OCI-LY3 (cell line): ENCODE measurements around the gene HDAC3.
A peak's percentile ranks its signal among the peaks of the same experiment; 100 is the strongest.

ENCODE experiments used
- H2AFZ ChIP-seq: fragments of 200-600, 300-600 bp; shearing (Covaris generic); 2 replicates; pipeline ENCODE4 v1.6.0; 2014; ENCODE audit warnings: antibody characterized with exemption, low read depth, low read length
- H3K27ac ChIP-seq: fragments of 200-600, 300-600 bp; sonication (generic); 2 replicates; pipeline ENCODE4 v1.5.1; 2014; ENCODE audit warnings: mild to moderate bottlenecking, low read length, moderate library complexity, mixed read lengths
- H3K27me3 ChIP-seq: fragments of 200-600, 300-600 bp; sonication (generic); 2 replicates; pipeline ENCODE4 v1.6.1; 2014; ENCODE audit warnings: low read depth, low read length, mixed read lengths
- H3K36me3 ChIP-seq: fragments of 200-600, 300-600 bp; sonication (generic); replicated peaks from 2 replicates; pipeline ENCODE3; 2014; ENCODE audit warnings: low read depth, low read length, mixed read lengths
- H3K4me1 ChIP-seq: fragments of 300-600, 200-600 bp; sonication (generic); 2 replicates; pipeline ENCODE4 v1.6.1; 2014; ENCODE audit warnings: low read length, mixed read lengths
- H3K4me2 ChIP-seq: fragments of 200-600, 300-600 bp; sonication (generic); 2 replicates; pipeline ENCODE4 v1.6.1; 2014; ENCODE audit warnings: low read length, mixed read lengths
- H3K4me3 ChIP-seq: fragments of 300-600, 200-600 bp; sonication (generic); 2 replicates; pipeline ENCODE4 v1.5.1; 2014; ENCODE audit warnings: antibody characterized with exemption, mild to moderate bottlenecking, low read length, moderate library complexity
- H3K79me2 ChIP-seq: fragments of 300-600, 200-600 bp; shearing (Covaris generic); 2 replicates; pipeline ENCODE4 v1.6.1; 2014; ENCODE audit warnings: mild to moderate bottlenecking, low read length, mixed read lengths
- H3K9ac ChIP-seq: fragments of 300-600, 200-600 bp; shearing (Covaris generic); 2 replicates; pipeline ENCODE4 v1.6.0; 2014; ENCODE audit warnings: mild to moderate bottlenecking, low read length, moderate library complexity
- H3K9me3 ChIP-seq: fragments of 200-600, 300-600 bp; shearing (Covaris generic); 2 replicates; pipeline ENCODE4 v1.6.1; 2014; ENCODE audit warnings: low read length, mixed read lengths; ENCODE audit not compliant: insufficient read depth
- H4K20me1 ChIP-seq: fragments of 200-600, 300-600 bp; sonication (generic); 2 replicates; pipeline ENCODE4 v1.6.1; 2016; ENCODE audit warnings: low read length, mixed read lengths; ENCODE audit not compliant: insufficient read depth
- CTCF ChIP-seq: fragments of 200-600, 300-600 bp; sonication (generic); IDR thresholded peaks from 2 replicates; pipeline ENCODE4 v1.5.1; 2014; ENCODE audit warnings: antibody characterized with exemption, low read length, low read depth
- EZH2phosphoT487 ChIP-seq: fragments of 200-600 bp; shearing (Covaris generic); IDR thresholded peaks from 2 replicates; pipeline ENCODE4 v1.6.1; 2018; ENCODE audit warnings: antibody characterized with exemption, mixed run types, low read depth

HDAC3 gene

GRCh38 chr5:141664733-141665461 lies 28.2 kb upstream of the HDAC3 start:
- TF ChIP-seq CTCF = peak; percentile 81
- no peak for TF ChIP-seq EZH2phosphoT487
- H4K20me1 ChIP-seq = no peaks in the 10 kb centered on the region
- peaks cover 4% of the 10 kb centered on the region; the same call in 1 of the 2 replicates for H3K4me1 ChIP-seq
- H3K27me3 ChIP-seq = no peaks in the 10 kb centered on the region
- H3K4me3 ChIP-seq = no peak overlapping the region
- 0 out of 2 replicates have a peak overlapping the region, but pooled peaks have one; percentile 0 for H3K9ac ChIP-seq
- peak overlapping the region; percentile 55 for H2AFZ ChIP-seq
- H3K79me2 ChIP-seq = no peaks in the 10 kb centered on the region
- no peaks in the 10 kb centered on the region for H3K9me3 ChIP-seq
- no peak overlapping the region for H3K27ac ChIP-seq
- peak overlapping the region; percentile 34 for H3K4me2 ChIP-seq
- H3K36me3 ChIP-seq = no peaks in the 10 kb centered on the region

DNA sequence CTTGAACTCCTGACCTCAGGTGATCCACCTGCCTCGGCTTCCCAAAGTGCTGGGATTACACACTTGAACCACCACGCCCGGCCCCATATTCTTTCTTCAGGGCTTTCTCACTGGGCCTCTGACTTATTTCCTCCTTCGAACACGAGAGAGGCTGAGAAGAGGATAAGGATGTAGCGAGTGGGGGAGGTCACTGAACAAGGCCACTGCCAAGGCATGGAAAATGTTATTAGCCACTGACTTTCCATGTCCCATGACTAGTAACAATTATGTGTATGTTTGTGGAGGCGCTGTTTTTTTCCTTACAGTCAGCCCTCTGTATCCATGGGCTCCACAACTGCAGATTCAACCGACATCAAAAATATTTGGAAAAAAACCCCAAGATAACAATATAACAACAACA lies 26.9 kb upstream of the HDAC3 start:
- Histone ChIP-seq H3K4me1 (peaks cover 4% of the 10 kb centered on the region; the same call in 1 of the 2 replicates), H3K27ac (no peak overlapping the region), H3K9ac (no peak overlapping the region), H3K79me2 (no peaks in the 10 kb centered on the region), H3K9me3 (no peaks in the 10 kb centered on the region), H3K4me3 (no peak overlapping the region), H4K20me1 (no peaks in the 10 kb centered on the region), H3K4me2 (no peak overlapping the region), H3K36me3 (no peaks in the 10 kb centered on the region), H2AFZ (no peak overlapping the region), H3K27me3 (no peaks in the 10 kb centered on the region)
- TF ChIP-seq EZH2phosphoT487 (no peak), CTCF (no peak)

- Histone ChIP-seq H3K4me1 (peaks cover 4% of the 10 kb centered on the region; the same call in 1 of the 2 replicates), H2AFZ (no peak overlapping the region), H3K9me3 (no peaks in the 10 kb centered on the region), H3K27me3 (no peaks in the 10 kb centered on the region), H3K9ac (no peak overlapping the region), H3K4me2 (no peak overlapping the region), H3K36me3 (no peaks in the 10 kb centered on the region), H4K20me1 (no peaks in the 10 kb centered on the region), H3K27ac (no peak overlapping the region), H3K79me2 (no peaks in the 10 kb centered on the region), H3K4me3 (no peak overlapping the region)
- TF ChIP-seq EZH2phosphoT487 (no peak), CTCF (no peak)
These were observed 25.4 kb upstream of the HDAC3 start for GRCh38 chr5:141662028-141662427.

DNA sequence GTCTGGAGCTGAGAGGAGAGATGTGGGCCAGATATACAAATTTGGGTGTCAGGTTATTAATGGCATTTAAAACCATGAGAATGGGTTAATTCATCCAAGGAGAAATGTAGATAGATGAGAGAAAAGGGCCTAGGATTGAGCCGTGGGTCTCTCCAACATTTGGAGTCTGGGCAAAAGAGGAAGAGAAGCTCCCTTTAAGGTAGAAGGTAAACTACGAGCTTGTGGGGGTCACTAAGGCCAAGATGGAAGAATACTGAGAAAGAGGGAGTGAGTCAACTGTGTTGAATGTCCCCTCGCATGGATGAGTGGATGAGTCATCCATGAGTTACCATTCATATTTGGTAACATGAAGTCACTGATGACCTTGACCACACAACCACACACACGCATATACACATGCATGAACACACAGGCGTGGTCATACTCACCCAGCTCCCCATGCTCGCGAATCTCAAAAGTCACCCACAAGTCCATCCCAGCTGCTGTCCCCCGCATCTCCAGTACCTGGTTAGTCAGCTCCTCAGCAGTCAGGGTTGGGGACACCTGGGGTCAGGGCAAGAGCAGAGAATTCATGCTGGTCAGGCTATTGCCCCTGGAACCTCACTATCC lies 21.4 kb upstream of the HDAC3 start:
- no peak overlapping the region for H3K27ac ChIP-seq
- no peak overlapping the region for H2AFZ ChIP-seq
- no peak for TF ChIP-seq CTCF
- TF ChIP-seq EZH2phosphoT487 = no peak

More for the DNA sequence above, 21.4 kb upstream of the HDAC3 start:
- Histone ChIP-seq H3K79me2 (no peaks in the 10 kb centered on the region), H3K4me3 (no peak overlapping the region), H3K9me3 (no peaks in the 10 kb centered on the region), H3K36me3 (no peaks in the 10 kb centered on the region), H3K27me3 (no peaks in the 10 kb centered on the region), H4K20me1 (no peaks in the 10 kb centered on the region), H3K9ac (no peak overlapping the region), H3K4me2 (no peak overlapping the region), H3K4me1 (no peaks in the 10 kb centered on the region)
